Stomach (tissue), 9 donors: ENCODE data around the gene RBL1. TPM values are rescaled to one million over a fixed set of nuclear protein-coding genes. Genes with fewer than 3 reads are reported as not detected.
"Not testable (repeated sequence)": the region's sequence is repeated elsewhere in the genome, so short reads cannot be mapped to it uniquely, and the experiment has no call there.

ENCODE experiments used
- DNase-seq, 2 donors: peaks; one replicate each; pipeline versions ENCODE4 v3.0.0 to v3.0.0-alpha.2; 2013 to 2019
- H3K27ac ChIP-seq, 5 donors: fragments of 200-600 bp in 4 of 5; sonication (generic) in 4 of 5; one replicate each; pipeline ENCODE4 v1.5.1; 2013 to 2019; ENCODE audit warnings: mild to moderate bottlenecking in 1 of 5, moderate library complexity in 1 of 5
- H3K27me3 ChIP-seq, 3 donors: fragments of 200-600 bp; sonication (generic); one replicate each; pipeline ENCODE4 v1.5.1; 2017 to 2019; ENCODE audit warnings: mixed run types in 1 of 3
- H3K36me3 ChIP-seq, 4 donors: fragments of 200-600 bp; sonication (generic); 1 replicate in 3 of 4; 2 replicates in 1 of 4; pipeline ENCODE4 v1.5.1; 2016 to 2019
- H3K4me1 ChIP-seq, 4 donors: fragments of 200-600 bp; sonication (generic); one replicate each; pipeline ENCODE4 v1.5.1; 2016 to 2019
- H3K4me3 ChIP-seq, 4 donors: fragments of 200-600 bp; sonication (generic) in 3 of 4; one replicate each; pipeline ENCODE4 v1.5.1; 2016 to 2019; ENCODE audit warnings: mild to moderate bottlenecking in 1 of 4
- H3K9me3 ChIP-seq, 4 donors: fragments of 200-600 bp; sonication (generic); one replicate each; pipeline ENCODE4 v1.5.1; 2016 to 2019
- CTCF ChIP-seq, 7 experiments: fragments of 450-650 bp in 4 of 7; fragments of 200-600 bp in 3 of 7; sonication (generic) in 3 of 7; IDR thresholded peaks; one replicate each; pipeline ENCODE4 v1.5.1; 2016 to 2019; ENCODE audit warnings: antibody characterized with exemption in 7 of 7, control low read depth in 2 of 7, mild to moderate bottlenecking in 1 of 7
- EP300 ChIP-seq: sonication (generic); formaldehyde crosslinking; IDR thresholded peaks from one replicate; pipeline ENCODE4 v1.6.1; 2017; ENCODE audit warnings: antibody characterized with exemption
- POLR2A ChIP-seq, 4 donors: fragments of 450-650 bp; IDR thresholded peaks; one replicate each; pipeline ENCODE4 v1.6.1; 2016; ENCODE audit warnings: antibody characterized with exemption in 4 of 4, control low read depth in 2 of 4, mild to moderate bottlenecking in 1 of 4, moderate library complexity in 1 of 4
- POLR2AphosphoS5 ChIP-seq, 3 donors: sonication (generic); formaldehyde crosslinking; IDR thresholded peaks; one replicate each; pipeline ENCODE4 v1.6.1; 2016; ENCODE audit warnings: antibody characterized with exemption in 3 of 3
- WGBS, 5 donors: extraction: QIAGEN DNeasy Blood & Tissue Kit in 3 of 5; methylation state at CpG; one replicate each; pipeline versions ENCODE4 v1.1.5 to v1.1.7; 2013 to 2018; 5-methylcytosine and 5-hydroxymethylcytosine counted together
- intact Hi-C: fragments of 100-400 bp; cut with DNase I; formaldehyde crosslinking; loops from one replicate; pipeline ENCODE4 v1.15.1; 2023; ENCODE audit warnings: low total_unique reads
- polyA plus RNA-seq, 3 donors: library from polyadenylated mRNA; stranded (reverse); fragments of 200-250 nt; gene quantifications; one replicate each; pipeline ENCODE4 v1.2.3, GENCODE V29; 2013
- total RNA-seq, 5 donors: library from RNA; depleted of rRNA; stranded (reverse); fragments of >200 nt; gene quantifications; one replicate each; pipeline versions ENCODE4 v1.1.0 to v1.2.3, GENCODE V29; 2014 to 2016
- donor health status: healthy with polysubstance abuse.
- donor health status: Bipolar disorder and iron deficiency.
- donor health status: healthy.

RBL1 gene
- total and polyA plus RNA-seq, 8 donors, result 1.5 to 13.0 (median 2.5) TPM

GRCh38 chr20:37072293-37073196 is 23.3 kb downstream of the RBL1 start:
- Histone ChIP-seq H3K27ac (no peak overlapping the region), H3K9me3 (no peaks in the 10 kb centered on the region), H3K4me3 (no peak overlapping the region), H3K36me3 (peaks cover 0 to 12% (median 6%) of the 10 kb centered on the region in 4 donors), H3K27me3 (no peaks in the 10 kb centered on the region), H3K4me1 (no peaks in the 10 kb centered on the region)
- intact Hi-C loops, result no loop called here
- 85 to 96% (median 94%) methylated on average over 17 of the region's 17 CpGs for WGBS, 5 donors
- TF ChIP-seq CTCF (IDR thresholded peaks at IDR 0.05), result no peak
- TF ChIP-seq POLR2A (IDR thresholded peaks at IDR 0.05), result no peak
- no peak for TF ChIP-seq POLR2AphosphoS5 (IDR thresholded peaks at IDR 0.05)
- TF ChIP-seq EP300, result no peak
- no peak for DNase-seq

GRCh38 chr20:37071481-37071911 is 24.3 kb downstream of the RBL1 start:
- WGBS, 5 donors, result 75 to 89% (median 80%) methylated on average over 4 of the region's 4 CpGs
- peaks cover 0 to 18% (median 10%) of the 10 kb centered on the region in 4 donors for H3K36me3 ChIP-seq
- H3K9me3 ChIP-seq, result no peaks in the 10 kb centered on the region
- intact Hi-C loops, result no loop called here
- no peaks in the 10 kb centered on the region for H3K27me3 ChIP-seq
- no peak overlapping the region for H3K4me3 ChIP-seq
- TF ChIP-seq CTCF (IDR thresholded peaks at IDR 0.05) (no peak), POLR2AphosphoS5 (IDR thresholded peaks at IDR 0.05) (no peak), POLR2A (IDR thresholded peaks at IDR 0.05) (no peak), EP300 (no peak)
- no peak for DNase-seq
- H3K4me1 ChIP-seq, result no peaks in the 10 kb centered on the region
- no peak overlapping the region for H3K27ac ChIP-seq

GRCh38 chr20:37069563-37069962 is 26.2 kb downstream of the RBL1 start:
- H3K27me3 ChIP-seq, H3K27ac ChIP-seq, H3K4me1 ChIP-seq, H3K9me3 ChIP-seq, DNase-seq, intact Hi-C loops, H3K4me3 ChIP-seq: not testable (repeated sequence)
- WGBS, 5 donors, result 95 to 100% (median 96%) methylated on average over 6 to 19 of the region's 25 CpGs
- peaks cover 4 to 32% (median 27%) of the 10 kb centered on the region in 4 donors for H3K36me3 ChIP-seq

GRCh38 chr20:37066168-37066567 is 29.6 kb downstream of the RBL1 start:
- Histone ChIP-seq H3K4me1 (no peaks in the 10 kb centered on the region), H3K27ac (no peak overlapping the region), H3K4me3 (no peak overlapping the region), H3K9me3 (no peaks in the 10 kb centered on the region), H3K27me3 (no peaks in the 10 kb centered on the region), H3K36me3 (peaks cover 4 to 47% (median 40%) of the 10 kb centered on the region in 4 donors)
- WGBS, 5 donors, result 73 to 88% (median 82%) methylated on average over 2 of the region's 2 CpGs
- no peak for DNase-seq
- no peak for TF ChIP-seq POLR2AphosphoS5 (IDR thresholded peaks at IDR 0.05)
- no peak for TF ChIP-seq CTCF (IDR thresholded peaks at IDR 0.05)
- no peak for TF ChIP-seq POLR2A (IDR thresholded peaks at IDR 0.05)
- no peak for TF ChIP-seq EP300
- intact Hi-C loops, result no loop called here

- H3K4me1 ChIP-seq, result no peaks in the 10 kb centered on the region
- no peaks in the 10 kb centered on the region for H3K9me3 ChIP-seq
- intact Hi-C loops, result no loop called here
- H3K27ac ChIP-seq, result no peak overlapping the region
- peaks cover 14 to 85% (median 81%) of the 10 kb centered on the region in 4 donors for H3K36me3 ChIP-seq
- WGBS, 5 donors, result 88 to 96% (median 94%) methylated on average over 3 of the region's 3 CpGs
- H3K4me3 ChIP-seq, result no peak overlapping the region
- H3K27me3 ChIP-seq, result no peaks in the 10 kb centered on the region
- TF ChIP-seq CTCF (IDR thresholded peaks at IDR 0.05), result no peak
- no peak for TF ChIP-seq EP300
- no peak for TF ChIP-seq POLR2A (IDR thresholded peaks at IDR 0.05)
- no peak for TF ChIP-seq POLR2AphosphoS5 (IDR thresholded peaks at IDR 0.05)
- DNase-seq, result no peak
These were observed 40.5 kb downstream of the RBL1 start for GRCh38 chr20:37055276-37055675.
